SK-N-MC (cell line): ENCODE results near the gene GPBP1.
"Not testable (repeated sequence)": the region's sequence is repeated elsewhere in the genome, so short reads cannot be mapped to it uniquely, and the experiment has no call there.

ENCODE experiments used
- EZH2 ChIP-seq: fragments of 200-600 bp; sonication (generic); IDR thresholded peaks from one replicate; pipeline ENCODE4 v1.6.1; 2017; ENCODE audit warnings: antibody characterized with exemption
- POLR2AphosphoS5 ChIP-seq: IDR thresholded peaks from 2 replicates; pipeline ENCODE4 v1.6.1; 2012; ENCODE audit warnings: mild to moderate bottlenecking, low read depth, low read length, borderline replicate concordance

DNA sequence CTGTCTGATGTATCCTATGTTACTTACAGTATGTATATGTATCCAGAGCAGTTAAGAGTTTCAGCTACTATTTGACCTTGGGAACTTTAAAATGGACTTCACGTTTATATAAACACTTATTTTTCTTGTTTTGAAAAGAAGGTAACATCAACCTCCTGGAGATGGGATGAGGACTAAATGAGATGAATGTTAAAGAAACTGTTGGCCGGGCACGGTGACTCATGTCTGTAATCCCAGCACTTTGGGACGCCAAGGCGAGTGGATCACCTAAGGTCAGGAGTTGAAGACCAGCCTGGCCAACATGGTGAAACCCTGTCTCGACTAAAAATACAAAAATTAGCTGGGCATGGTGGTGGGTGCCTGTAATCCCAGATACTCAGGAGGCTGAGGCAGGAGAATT, 19.0 kb downstream of the GPBP1 start:
- not testable (repeated sequence) for TF ChIP-seq POLR2AphosphoS5, EZH2
